NK-92 (cell line): ENCODE measurements around the gene WDR53.
"Not testable (repeated sequence)": the region's sequence is repeated elsewhere in the genome, so short reads cannot be mapped to it uniquely, and the experiment has no call there.

Experiments used
- DNase-seq: peaks from one replicate; lab custom pipeline; 2025; ENCODE audit not compliant: unreplicated experiment; lab: John Stamatoyannopoulos, UW

Gene WDR53

GRCh38 chr3:196559826-196560225 is 8.5 kb downstream of the WDR53 start:
- no peak for DNase-seq

DNA sequence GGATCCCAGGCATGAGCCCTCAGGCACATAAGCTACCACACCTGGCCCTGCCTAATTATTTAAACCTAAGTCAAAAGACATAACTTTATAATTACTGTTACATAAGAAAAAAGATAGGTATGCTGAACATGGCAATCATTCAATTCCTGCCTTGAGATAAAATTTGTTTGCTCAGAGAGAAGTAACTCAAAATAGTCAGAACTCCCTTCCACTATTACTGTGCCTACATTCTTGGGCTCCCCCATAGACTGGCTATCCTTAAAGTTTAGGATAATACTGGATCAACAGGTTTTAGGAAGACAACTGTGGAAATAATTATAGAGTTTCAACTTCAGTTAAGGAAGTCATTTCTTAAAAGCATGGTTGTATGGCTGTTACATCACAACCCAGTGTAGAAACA is 9.9 kb downstream of the WDR53 start:
- DNase-seq = no peak

DNA sequence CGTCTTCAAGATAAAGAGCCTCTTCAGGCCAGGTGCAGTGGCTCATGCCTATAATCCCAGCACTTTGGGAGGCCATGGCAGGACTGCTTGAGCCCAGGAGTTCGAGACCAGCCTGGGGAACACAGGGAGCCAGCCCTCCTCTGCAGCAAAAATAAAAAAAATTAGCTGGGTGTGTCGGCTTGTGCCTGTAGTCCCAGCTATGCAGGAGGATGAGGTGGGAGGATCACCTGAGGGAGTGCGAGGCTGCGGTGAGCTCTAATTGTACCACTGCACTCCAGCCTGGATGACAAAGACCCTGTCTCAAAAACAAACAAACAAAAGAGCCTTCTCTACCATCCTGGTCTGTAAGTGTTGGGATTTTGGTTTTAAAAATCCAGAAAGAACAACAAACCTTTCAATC is 11.1 kb downstream of the WDR53 start:
- no peak for DNase-seq

DNA sequence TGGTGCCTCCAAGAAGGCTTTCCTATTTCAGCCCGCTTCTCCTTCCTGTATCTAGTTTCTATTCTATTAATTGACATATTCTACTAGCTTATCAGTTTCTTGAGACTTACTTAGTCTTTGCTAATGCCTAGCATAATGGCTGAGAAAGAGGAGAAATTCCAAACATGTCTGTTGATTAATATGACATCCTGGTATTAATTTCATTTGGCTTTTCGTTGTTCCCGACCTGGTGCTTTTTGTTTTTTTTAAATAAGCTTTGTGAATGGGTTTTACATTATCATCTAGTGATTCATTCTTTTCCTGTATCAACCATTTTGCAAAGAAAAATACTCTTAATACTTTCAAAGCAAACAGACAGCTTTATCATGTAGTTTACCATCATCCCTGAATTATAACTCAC is 13.1 kb downstream of the WDR53 start:
- no peak for DNase-seq

GRCh38 chr3:196554205-196554604 is 14.1 kb downstream of the WDR53 start:
- no peak for DNase-seq

GRCh38 chr3:196553551-196553950 is 14.8 kb downstream of the WDR53 start:
- DNase-seq = no peak

DNA sequence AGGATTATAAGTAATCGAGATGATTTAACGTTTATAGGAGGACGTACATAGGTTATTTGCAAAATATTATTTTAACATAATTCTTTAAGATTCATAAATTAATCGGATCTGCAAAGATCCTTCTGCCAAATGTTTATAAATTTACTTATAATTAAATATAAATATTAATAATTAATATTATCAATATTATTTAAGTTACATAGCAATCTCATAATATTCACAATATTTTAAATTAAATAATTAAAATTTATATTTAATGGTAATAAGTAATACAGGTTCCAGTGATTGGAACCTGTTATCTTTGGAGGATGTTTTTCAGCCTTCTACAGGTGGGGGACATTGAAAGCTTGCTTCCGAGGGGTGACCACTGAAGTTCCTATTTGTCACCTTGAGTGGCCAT is 16.1 kb downstream of the WDR53 start:
- no peak for DNase-seq

- DNase-seq = not testable (repeated sequence)
Measured at GRCh38 chr3:196550172-196550571, 18.2 kb downstream of the WDR53 start.

DNA sequence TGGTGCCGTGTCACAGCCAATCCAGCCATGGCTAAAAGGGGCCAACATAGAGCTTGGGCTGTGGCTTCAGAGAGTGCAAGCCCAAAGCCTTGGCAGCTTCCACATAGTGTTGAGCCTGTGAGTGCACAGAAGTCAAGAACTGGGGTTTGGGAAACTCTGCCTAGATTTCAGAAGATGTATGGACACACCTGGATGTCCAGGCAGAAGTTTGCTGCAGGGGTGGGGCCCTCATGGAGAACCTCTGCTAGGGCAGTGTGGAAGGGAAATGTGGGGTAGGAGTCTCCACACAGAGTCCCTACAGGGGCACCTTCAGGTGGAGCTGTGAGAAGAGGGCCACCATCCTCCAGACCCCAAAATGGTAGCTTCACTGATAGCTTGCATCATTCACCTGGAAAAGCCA is 19.0 kb downstream of the WDR53 start:
- not testable (repeated sequence) for DNase-seq

DNA sequence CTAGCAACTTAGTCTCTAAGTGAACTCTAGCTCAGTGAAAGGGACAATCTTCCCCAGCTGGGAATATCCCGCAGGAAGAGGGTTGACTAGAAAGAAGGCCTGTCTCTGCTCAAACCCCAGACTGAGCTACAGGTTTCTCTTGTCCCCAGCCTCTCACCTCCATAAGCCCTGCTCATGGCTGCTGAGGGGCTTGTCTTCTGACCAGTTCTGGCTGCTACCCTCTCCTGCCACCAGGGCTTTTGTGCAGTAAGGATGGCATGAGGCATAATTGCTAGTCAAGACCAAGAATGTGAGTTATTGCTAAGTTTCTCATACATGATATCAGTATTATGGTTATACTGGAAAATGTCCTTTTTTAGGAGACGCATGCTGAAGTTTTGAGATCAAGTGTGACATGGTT is 21.3 kb downstream of the WDR53 start:
- DNase-seq = no peak

- no peak for DNase-seq
Measured at GRCh38 chr3:196546537-196546936, 21.8 kb downstream of the WDR53 start.

DNA sequence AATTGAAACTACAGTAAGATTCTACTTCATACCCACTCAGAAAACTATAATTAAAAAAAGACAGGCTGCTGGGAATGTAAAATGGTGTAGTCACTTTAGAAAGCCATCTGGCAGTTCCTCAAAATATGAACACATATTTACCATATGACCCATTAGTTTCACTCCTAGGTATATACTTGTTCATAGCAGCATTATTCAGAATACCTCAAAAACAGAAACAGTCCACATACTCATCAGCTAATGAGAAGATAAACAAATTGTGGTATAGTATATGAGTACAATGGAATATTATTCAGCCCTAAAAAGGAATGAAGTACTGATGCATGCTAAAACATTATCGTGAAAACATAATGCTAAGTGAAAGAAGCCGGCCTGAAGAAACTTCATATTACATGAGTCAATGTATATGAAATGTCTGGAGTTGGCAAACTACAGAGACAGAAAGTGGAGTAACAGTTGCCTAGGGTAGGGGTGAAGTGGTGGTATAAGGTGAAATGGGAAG is 23.8 kb downstream of the WDR53 start:
- DNase-seq = no peak

DNA sequence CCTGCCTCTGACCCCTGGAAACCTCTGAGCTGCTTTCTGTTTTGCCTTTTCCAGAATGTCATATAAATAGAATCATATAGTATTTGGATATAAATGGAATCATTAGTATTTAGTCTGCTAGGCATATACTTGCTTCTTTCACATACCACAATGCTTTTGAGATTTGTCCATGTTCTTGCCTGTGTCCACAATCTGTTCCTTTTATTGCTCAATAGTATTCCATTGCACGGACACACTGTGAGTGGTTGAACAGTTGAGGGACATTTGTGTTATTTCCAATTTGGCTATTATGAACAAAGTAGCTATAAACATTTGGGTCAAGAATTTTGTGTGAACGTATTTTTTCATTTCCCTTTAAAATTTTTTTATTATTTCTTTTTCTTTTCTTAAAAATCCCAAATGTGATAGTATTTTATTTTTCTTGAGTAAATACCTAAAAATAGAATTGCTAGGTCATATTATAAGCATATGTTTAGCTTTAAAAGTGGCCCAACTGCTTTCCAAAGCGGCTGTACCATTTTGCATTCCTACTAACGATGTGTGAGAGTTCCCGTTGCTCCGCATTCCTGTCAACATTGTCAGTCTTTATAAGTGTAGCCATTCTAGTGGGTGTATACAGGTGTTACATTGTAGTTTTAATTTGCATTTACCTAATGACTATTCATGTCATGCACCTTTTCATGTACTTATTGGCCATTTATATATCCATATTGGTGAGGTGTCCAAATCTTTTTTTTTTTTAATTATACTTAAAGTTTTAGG is 26.5 kb downstream of the WDR53 start:
- DNase-seq = no peak

DNA sequence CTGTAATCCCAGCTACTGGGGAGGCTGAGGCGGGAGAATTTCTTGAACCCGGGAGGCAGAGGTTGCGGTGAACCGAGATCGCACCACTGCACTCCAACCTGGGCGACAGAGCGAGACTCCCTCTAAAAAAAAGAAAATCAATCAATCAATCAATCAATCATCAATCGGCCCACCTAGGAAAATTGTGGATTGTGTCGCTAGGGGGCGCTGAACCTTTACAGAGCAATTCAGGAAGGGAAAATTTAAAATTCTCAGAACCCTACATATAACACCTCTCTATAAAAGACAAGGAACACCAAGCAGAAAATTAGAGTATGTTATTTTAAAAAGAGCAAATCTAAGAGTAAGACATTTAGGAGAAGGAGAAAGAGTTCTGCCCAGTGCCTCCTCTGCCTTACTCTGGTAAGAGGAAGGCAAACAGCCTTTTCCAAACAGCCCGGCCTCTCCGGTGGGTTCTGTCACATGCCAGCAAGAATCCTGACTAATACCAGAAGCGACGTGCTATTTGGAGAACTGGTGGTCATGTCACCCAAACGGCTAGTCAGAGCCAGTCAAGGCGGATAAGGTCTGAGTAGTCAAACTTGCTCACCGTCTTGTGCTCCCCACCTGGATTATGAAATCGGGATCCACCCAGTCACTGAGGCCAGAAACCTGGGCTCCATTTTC is 30.9 kb downstream of the WDR53 start:
- no peak for DNase-seq

DNA sequence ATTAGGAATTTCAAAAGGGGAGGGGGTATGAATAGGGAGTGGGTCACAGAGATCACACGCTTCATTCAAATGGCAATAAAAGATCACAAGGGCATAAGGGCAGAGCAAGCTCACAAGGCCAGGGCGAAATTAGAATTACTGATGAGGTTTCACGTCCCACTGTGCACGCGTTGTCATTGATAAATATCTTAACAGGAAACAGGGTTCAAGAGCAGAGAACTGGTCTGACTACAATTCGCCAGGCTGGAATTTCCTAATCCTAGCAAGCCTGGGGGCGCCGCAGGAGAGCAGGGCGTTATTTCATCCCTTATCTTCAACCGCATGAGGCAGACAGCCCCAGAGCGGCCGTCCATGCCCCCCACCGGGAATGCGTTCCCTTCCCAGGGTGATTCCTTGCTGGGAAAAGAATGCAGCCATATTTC is 35.1 kb downstream of the WDR53 start:
- DNase-seq = no peak

- DNase-seq = no peak
Measured at GRCh38 chr3:196531418-196531817, 36.9 kb downstream of the WDR53 start.

DNA sequence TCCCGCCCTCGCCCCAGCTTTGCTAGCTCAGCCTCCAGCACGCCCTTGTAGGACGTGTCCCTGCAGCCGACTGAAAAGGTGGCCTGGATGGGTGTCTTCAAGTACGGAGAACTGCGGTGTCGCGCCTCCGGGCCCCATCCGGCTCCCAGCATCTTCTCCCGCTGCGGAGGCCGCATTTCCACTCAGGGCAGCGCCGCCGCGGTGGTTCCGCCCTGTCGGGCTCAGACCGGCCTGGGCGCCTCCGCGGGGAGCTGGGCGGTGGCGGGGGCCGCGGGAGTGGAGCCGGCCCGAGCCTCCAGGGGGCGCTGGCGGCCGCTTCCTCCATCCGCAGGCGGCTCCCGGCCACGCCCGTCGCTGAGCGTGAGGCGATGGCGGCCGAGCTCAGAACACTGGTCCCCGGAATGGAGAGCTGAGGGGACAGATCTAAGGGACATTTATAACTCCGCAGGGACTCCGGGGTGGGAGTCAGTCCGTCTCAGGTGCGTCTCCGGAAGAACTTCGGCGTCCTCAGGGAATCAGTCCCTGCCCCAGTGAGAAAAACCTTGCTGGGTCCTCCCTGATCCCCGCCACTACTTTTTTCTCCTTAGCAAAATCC is 39.6 kb downstream of the WDR53 start:
- DNase-seq = no peak

DNA sequence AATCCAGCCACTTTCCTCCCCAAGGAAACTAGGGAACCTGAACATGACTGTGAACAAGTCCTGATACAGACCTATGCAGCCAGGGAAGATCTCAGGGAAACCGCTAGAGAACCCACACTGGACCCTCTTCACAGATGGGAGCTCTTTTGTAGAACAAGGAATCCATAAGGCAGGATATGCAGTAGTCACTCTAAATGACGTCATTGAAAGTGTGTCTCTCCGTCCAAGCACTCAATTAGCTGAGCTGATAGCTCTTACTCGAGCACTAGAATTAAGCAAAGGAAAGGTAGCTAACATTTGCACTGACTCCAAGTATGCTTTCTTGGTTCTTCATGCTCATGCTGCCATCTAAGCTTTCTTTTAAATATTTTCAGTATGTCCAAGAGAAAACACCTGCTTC is 43.2 kb downstream of the WDR53 start:
- no peak for DNase-seq

GRCh38 chr3:196524527-196524926 is 43.8 kb downstream of the WDR53 start:
- no peak for DNase-seq

DNA sequence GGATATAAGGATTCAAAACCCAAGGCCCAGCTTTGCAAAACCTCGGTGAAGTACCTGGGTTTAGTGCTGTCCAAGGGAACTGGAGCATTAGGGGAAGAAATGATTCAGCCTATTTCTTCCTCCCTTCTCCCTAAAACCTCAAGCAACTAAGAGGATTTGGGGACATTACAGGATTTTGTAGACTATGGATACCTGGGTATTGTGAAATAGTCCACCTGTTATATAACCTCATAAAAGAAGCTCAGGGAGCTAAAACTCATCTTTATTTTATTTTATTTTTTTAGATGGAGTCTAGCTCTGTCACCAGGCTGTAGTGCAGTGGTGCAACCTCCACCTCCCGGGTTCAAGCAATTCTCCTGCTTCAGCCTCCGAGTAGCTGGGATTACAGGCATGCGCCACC is 44.5 kb downstream of the WDR53 start:
- no peak for DNase-seq

GRCh38 chr3:196521291-196521690 is 47.1 kb downstream of the WDR53 start:
- DNase-seq = not testable (repeated sequence)

DNA sequence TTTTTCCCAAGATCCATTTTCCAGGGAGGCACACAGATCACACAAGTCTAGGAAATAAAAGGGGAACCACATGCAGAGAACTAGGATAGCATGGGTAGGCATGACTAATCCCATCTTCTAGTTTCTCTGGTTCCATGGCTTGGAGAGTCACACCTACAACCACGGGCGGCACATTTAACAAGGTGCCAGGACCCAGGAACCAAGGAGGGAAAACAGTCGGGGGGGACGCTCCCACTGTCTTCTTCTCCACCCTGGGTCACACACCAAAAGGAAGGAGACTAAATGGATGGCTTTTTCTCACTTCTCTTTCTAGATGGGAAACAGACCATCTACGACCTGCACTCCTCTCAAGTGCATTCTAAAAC is 48.7 kb downstream of the WDR53 start:
- no peak for DNase-seq
